Measurements from ENCODE around the gene DNAJC28. TPM values are rescaled to one million over a fixed set of nuclear protein-coding genes. Genes with fewer than 3 reads are reported as not detected.
"Not testable (repeated sequence)": the region's sequence is repeated elsewhere in the genome, so short reads cannot be mapped to it uniquely, and the experiment has no call there.

The DNAJC28 gene
- total RNA-seq, 4 donors from 2014 or later, result 0.83 to 2.1 (median 1.7) TPM

- intact Hi-C loops (cut with DNase I), result no loop called here
- Histone ChIP-seq H3K4me3 (no peak overlapping the region), H3K9me3 (no peaks in the 10 kb centered on the region), H3K4me1 (no peaks in the 10 kb centered on the region), H3K36me3 (peaks cover 23 to 89% (median 71%) of the 10 kb centered on the region in 4 donors), H3K27ac (replicated peaks in 1 of 4) (no peak overlapping the region), H3K27me3 (no peaks in the 10 kb centered on the region)
- DNase-seq (ENCODE audit: extremely low spot score), result no peak
- WGBS, result 88% methylated on average over 6 of the region's 6 CpGs
- TF ChIP-seq CTCF (IDR thresholded peaks at IDR 0.05), result no peak
- TF ChIP-seq POLR2A (IDR thresholded peaks at IDR 0.05; ENCODE audit: low read depth), result no peak
- no peak for TF ChIP-seq EP300 (IDR thresholded peaks at IDR 0.05)
- no peak for TF ChIP-seq POLR2AphosphoS5 (IDR thresholded peaks at IDR 0.05)
Observed at GRCh38 chr21:33455686-33456446, 35.6 kb downstream of the DNAJC28 start.

- DNase-seq (ENCODE audit: extremely low spot score), result no peak
- TF ChIP-seq POLR2AphosphoS5 (IDR thresholded peaks at IDR 0.05), result no peak
- TF ChIP-seq EP300 (IDR thresholded peaks at IDR 0.05), result no peak
- TF ChIP-seq CTCF (IDR thresholded peaks at IDR 0.05), result no peak
- no peak for TF ChIP-seq POLR2A (IDR thresholded peaks at IDR 0.05; ENCODE audit: low read depth)
- Histone ChIP-seq H3K27ac (replicated peaks in 1 of 4) (no peak overlapping the region), H3K4me3 (no peak overlapping the region), H3K27me3 (no peaks in the 10 kb centered on the region), H3K36me3 (peaks cover 27 to 88% (median 59%) of the 10 kb centered on the region in 4 donors), H3K9me3 (no peaks in the 10 kb centered on the region), H3K4me1 (no peaks in the 10 kb centered on the region)
- 83% methylated on average over 3 of the region's 3 CpGs for WGBS
- intact Hi-C loops (cut with DNase I), result no loop called here
Observed at GRCh38 chr21:33452362-33452761, 39.2 kb downstream of the DNAJC28 start.

- H3K4me3 ChIP-seq, result no peak overlapping the region
- 81% methylated on average over 1 of the region's 1 CpG for WGBS
- no peak for DNase-seq (ENCODE audit: extremely low spot score)
- no peaks in the 10 kb centered on the region for H3K9me3 ChIP-seq
- intact Hi-C loops (cut with DNase I), result no loop called here
- no peaks in the 10 kb centered on the region for H3K4me1 ChIP-seq
- no peak overlapping the region for H3K27ac ChIP-seq (replicated peaks in 1 of 4)
- H3K36me3 ChIP-seq, result peaks cover 25 to 88% (median 58%) of the 10 kb centered on the region in 4 donors
- TF ChIP-seq CTCF (IDR thresholded peaks at IDR 0.05) (no peak), EP300 (IDR thresholded peaks at IDR 0.05) (no peak), POLR2AphosphoS5 (IDR thresholded peaks at IDR 0.05) (no peak), POLR2A (IDR thresholded peaks at IDR 0.05; ENCODE audit: low read depth) (no peak)
- no peaks in the 10 kb centered on the region for H3K27me3 ChIP-seq
Observed at GRCh38 chr21:33451634-33452071, 39.9 kb downstream of the DNAJC28 start.

- Histone ChIP-seq H3K36me3 (peaks cover 16 to 80% (median 46%) of the 10 kb centered on the region in 4 donors), H3K4me3 (no peak overlapping the region), H3K27me3 (no peaks in the 10 kb centered on the region), H3K4me1 (peaks cover 0 to 9% (median 6%) of the 10 kb centered on the region in 4 donors), H3K27ac (replicated peaks in 1 of 4) (no peak overlapping the region), H3K9me3 (no peaks in the 10 kb centered on the region)
- WGBS, result 89% methylated on average over 4 of the region's 4 CpGs
- TF ChIP-seq POLR2AphosphoS5 (IDR thresholded peaks at IDR 0.05) (no peak), CTCF (IDR thresholded peaks at IDR 0.05) (no peak), EP300 (IDR thresholded peaks at IDR 0.05) (no peak), POLR2A (IDR thresholded peaks at IDR 0.05; ENCODE audit: low read depth) (no peak)
- intact Hi-C loops (cut with DNase I), result loop anchor here (5.0 to 10.0 kb wide), 2 partner anchors 87 to 615 kb away; no protein-coding TSS in a partner anchor
- no peak for DNase-seq (ENCODE audit: extremely low spot score)
Observed at GRCh38 chr21:33449616-33450015, 41.9 kb downstream of the DNAJC28 start.

- H3K9me3 ChIP-seq; H3K27ac ChIP-seq (replicated peaks in 1 of 4); DNase-seq (ENCODE audit: extremely low spot score); H3K4me3 ChIP-seq; H3K27me3 ChIP-seq: not testable (repeated sequence)
- intact Hi-C loops (cut with DNase I), result loop anchor here (5.0 to 10.0 kb wide), 2 partner anchors 84 to 612 kb away; no protein-coding TSS in a partner anchor
- Histone ChIP-seq H3K4me1 (peaks cover 8 to 19% (median 16%) of the 10 kb centered on the region in 4 donors), H3K36me3 (peaks cover 10 to 61% (median 28%) of the 10 kb centered on the region in 4 donors)
- WGBS, result 87% methylated on average over 6 of the region's 6 CpGs
Observed at GRCh38 chr21:33446620-33447019, 44.9 kb downstream of the DNAJC28 start.

Data from esophagus muscularis mucosa (tissue), 4 donors.